ENCODE results near the gene GOLPH3.

GOLPH3 gene

GRCh38 chr5:32087086-32088082, 86.7 kb downstream of the GOLPH3 start:
- no peak for TF ChIP-seq TAF1 (IDR thresholded peaks at IDR 0.05; ENCODE audit: low read depth)
- TF ChIP-seq YY1 (IDR thresholded peaks at IDR 0.05; ENCODE audit: low read depth) = no peak
- no peak for TF ChIP-seq CREB1 (IDR thresholded peaks at IDR 0.05; ENCODE audit: low read depth)
- no peak for TF ChIP-seq EGR1 (IDR thresholded peaks at IDR 0.05)
- TF ChIP-seq FOXM1 (IDR thresholded peaks at IDR 0.05; ENCODE audit: borderline replicate concordance, low read depth) = no peak
- TF ChIP-seq MAX (IDR thresholded peaks at IDR 0.05) = no peak
- TF ChIP-seq CEBPB (IDR thresholded peaks at IDR 0.05) = no peak
- no peak for TF ChIP-seq NFIC (IDR thresholded peaks at IDR 0.05)
- TF ChIP-seq USF1 (IDR thresholded peaks at IDR 0.05) = no peak

GRCh38 chr5:32083981-32084430, 90.1 kb downstream of the GOLPH3 start:
- TF ChIP-seq MAX (IDR thresholded peaks at IDR 0.05) (no peak), EP300 (IDR thresholded peaks at IDR 0.05; ENCODE audit: borderline replicate concordance) (no peak), ZBTB7A (IDR thresholded peaks at IDR 0.05; ENCODE audit: low read depth) (no peak), RAD21 (IDR thresholded peaks at IDR 0.05; ENCODE audit: low read depth) (no peak), TCF12 (IDR thresholded peaks at IDR 0.05; ENCODE audit: low read depth) (no peak), YY1 (IDR thresholded peaks at IDR 0.05; ENCODE audit: low read depth) (no peak), REST (IDR thresholded peaks at IDR 0.05; ENCODE audit: low read depth) (no peak), USF1 (IDR thresholded peaks at IDR 0.05) (no peak), CEBPB (IDR thresholded peaks at IDR 0.05) (no peak), FOXM1 (IDR thresholded peaks at IDR 0.05; ENCODE audit: borderline replicate concordance, low read depth) (no peak), EGR1 (IDR thresholded peaks at IDR 0.05) (no peak), TAF1 (IDR thresholded peaks at IDR 0.05; ENCODE audit: low read depth) (no peak), NFIC (IDR thresholded peaks at IDR 0.05) (no peak), CREB1 (IDR thresholded peaks at IDR 0.05; ENCODE audit: low read depth) (no peak), TEAD4 (IDR thresholded peaks at IDR 0.05) (no peak)

- no peak for TF ChIP-seq TEAD4 (IDR thresholded peaks at IDR 0.05)
- TF ChIP-seq EP300 (IDR thresholded peaks at IDR 0.05; ENCODE audit: borderline replicate concordance) = no peak
- TF ChIP-seq ZBTB7A (IDR thresholded peaks at IDR 0.05; ENCODE audit: low read depth) = no peak
- TF ChIP-seq CEBPB (IDR thresholded peaks at IDR 0.05) = no peak
- no peak for TF ChIP-seq EGR1 (IDR thresholded peaks at IDR 0.05)
Measured at GRCh38 chr5:32082701-32083100, 91.4 kb downstream of the GOLPH3 start.

GRCh38 chr5:32076699-32077695, 97.1 kb downstream of the GOLPH3 start:
- TF ChIP-seq TEAD4 (IDR thresholded peaks at IDR 0.05) (no peak), RAD21 (IDR thresholded peaks at IDR 0.05; ENCODE audit: low read depth) (peak; percentile 96)

Data from Ishikawa (cell line).